Heart left ventricle (tissue), 13 donors: Measurements from ENCODE around the gene DDX3Y.

Experiments used
- CTCF ChIP-seq, 12 donors: fragments of 200-600 bp; sonication (generic) in 4 of 12; IDR thresholded peaks; one replicate each; pipeline versions ENCODE4 v1.5.0 to v1.8.0; 2018 to 2022; ENCODE audit warnings: antibody characterized with exemption in 12 of 12, mild to moderate bottlenecking in 5 of 12
- POLR2A ChIP-seq, 2 donors: fragments of 450-650 bp; IDR thresholded peaks; one replicate each; pipeline ENCODE4 v1.6.1; 2017; ENCODE audit warnings: antibody characterized with exemption in 2 of 2, mild to moderate bottlenecking in 2 of 2, moderate library complexity in 2 of 2
- donor health status: ischemic (EF 13 %, LVEDD 7.1; RV severe dilation, severe dysfunction).
- donor health status: DM: no; HTN: yes; CAD: no.
- donor health status: DM: no; HTN: no; CAD: no.
- donor health status: ischemic (EF 25% LVEDD 6.9; RV normal size, moderate dysfunction).
- donor health status: ischemic (EF 25% LVEDD 5.7; RV mildly dilated, moderate dysfunction).
- donor health status: ischemic (EF 35%, LVEDD 5.7; RV mildly dilated, moderate dysfunction).
- donor health status: nonischemic (EF 11% LVEDD 7.7; RV severe dilation, severe dysfunction).
- donor health status: DM: yes; HTN: yes; CAD: no.
- donor health status: PGD.
- donor health status: ischemic (EF 29% LVEDD 5.4; RV normal size, mild dysfunction).
- donor health status: nonischemic (EF 23%, LVEDD 6.1; RV moderate dilation, normal function).

GRCh38 chrY:12855791-12856275 is 48.8 kb upstream of the DDX3Y start:
- TF ChIP-seq CTCF (IDR thresholded peaks at IDR 0.05), result no peak
- TF ChIP-seq POLR2A (IDR thresholded peaks at IDR 0.05), result no peak
